ENCODE measurements around the gene TAX1BP1.
"Not testable (repeated sequence)": the region's sequence is repeated elsewhere in the genome, so short reads cannot be mapped to it uniquely, and the experiment has no call there.

TAX1BP1 gene

DNA sequence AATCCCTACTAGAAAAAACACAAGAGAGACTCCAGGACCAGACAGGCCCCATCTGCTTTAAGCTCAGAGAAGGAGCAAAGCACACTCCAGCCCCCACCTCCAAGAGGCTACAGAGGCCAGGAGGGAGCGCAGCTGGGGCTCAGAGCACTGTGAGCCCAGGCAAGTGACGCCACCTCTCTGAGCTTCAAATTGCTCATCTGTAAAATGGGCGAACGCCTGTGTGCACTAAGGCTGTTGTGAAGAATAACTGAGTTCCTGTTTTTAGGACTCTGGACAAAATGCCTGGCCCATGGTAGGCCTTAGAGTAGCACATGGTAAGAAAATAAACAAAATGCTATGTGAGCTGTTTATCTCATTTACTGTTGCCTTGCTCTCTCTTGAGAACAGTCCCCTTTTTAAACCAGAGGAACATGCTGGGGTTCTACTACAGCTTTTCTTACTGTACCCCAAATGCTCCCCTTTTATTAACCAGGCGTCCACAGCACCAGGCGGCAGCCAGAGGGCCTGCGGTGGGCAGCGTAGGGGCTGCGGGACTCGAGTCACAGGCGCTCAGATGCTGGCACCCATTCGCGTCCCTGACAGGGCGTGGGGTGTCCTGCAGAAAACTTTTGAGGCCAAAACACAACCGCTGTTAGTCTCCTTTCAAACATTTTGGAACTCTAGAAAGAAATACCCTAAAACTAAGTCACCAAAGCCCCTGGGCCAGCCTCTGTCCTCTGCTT is 103.8 kb downstream of the TAX1BP1 start:
- in situ Hi-C loops (cut with MboI; ENCODE audit: low sequenced_read_pairs) = no loop called here
- H3K4me1 ChIP-seq = peaks cover 4% of the 10 kb centered on the region; the same call in 1 of the 2 replicates

DNA sequence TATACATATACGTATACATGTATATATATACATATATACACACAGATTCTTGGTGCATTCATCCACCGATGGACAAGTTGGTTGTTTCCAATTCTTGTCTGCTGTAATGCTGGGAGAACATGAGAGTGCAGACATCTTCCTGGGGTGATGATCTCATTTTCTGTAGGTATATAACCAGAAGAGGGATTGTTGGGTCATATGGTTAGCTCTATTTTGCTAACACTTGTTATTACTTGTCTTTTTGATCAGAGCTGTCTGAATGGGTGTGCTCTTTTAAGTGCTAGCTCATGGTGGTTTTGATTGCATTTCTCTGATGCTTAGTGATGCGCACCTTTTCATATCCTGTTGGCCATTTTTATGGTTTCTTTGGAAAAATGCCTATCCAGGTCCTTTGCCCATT is 106.4 kb downstream of the TAX1BP1 start:
- in situ Hi-C loops (cut with MboI; ENCODE audit: low sequenced_read_pairs) = no loop called here
- DNase-seq (ENCODE audit: low spot score in 2 of 2) = no peak
- Histone ChIP-seq H3K4me3 (no peak overlapping the region), H3K36me3 (replicated peaks) (no peaks in the 10 kb centered on the region), H3K4me1 (peaks cover 4% of the 10 kb centered on the region; the same call in 1 of the 2 replicates), H3K27me3 (ENCODE audit: low read depth) (no peaks in the 10 kb centered on the region), H3K9me3 (no peaks in the 10 kb centered on the region)

More for the DNA sequence above, 103.8 kb downstream of the TAX1BP1 start:
- no peaks in the 10 kb centered on the region for H3K36me3 ChIP-seq (replicated peaks)
- no peak for DNase-seq (ENCODE audit: low spot score in 2 of 2)
- H3K4me3 ChIP-seq = no peak overlapping the region
- H3K27me3 ChIP-seq (ENCODE audit: low read depth) = no peaks in the 10 kb centered on the region
- no peaks in the 10 kb centered on the region for H3K9me3 ChIP-seq

GRCh38 chr7:27850531-27850930 is 110.6 kb downstream of the TAX1BP1 start:
- H3K27me3 ChIP-seq (ENCODE audit: low read depth) = no peaks in the 10 kb centered on the region
- no peaks in the 10 kb centered on the region for H3K4me1 ChIP-seq
- H3K36me3 ChIP-seq (replicated peaks) = no peaks in the 10 kb centered on the region
- no peaks in the 10 kb centered on the region for H3K9me3 ChIP-seq
- in situ Hi-C loops (cut with MboI; ENCODE audit: low sequenced_read_pairs) = no loop called here
- H3K4me3 ChIP-seq = no peak overlapping the region
- no peak for DNase-seq (ENCODE audit: low spot score in 2 of 2)

- DNase-seq (ENCODE audit: low spot score in 2 of 2); H3K4me3 ChIP-seq; in situ Hi-C loops (cut with MboI; ENCODE audit: low sequenced_read_pairs); H3K4me1 ChIP-seq; H3K27me3 ChIP-seq (ENCODE audit: low read depth); H3K36me3 ChIP-seq (replicated peaks); H3K9me3 ChIP-seq: not testable (repeated sequence)
Observed at GRCh38 chr7:27856703-27857485, 116.9 kb downstream of the TAX1BP1 start.

- H3K9me3 ChIP-seq = no peaks in the 10 kb centered on the region
- H3K27me3 ChIP-seq (ENCODE audit: low read depth) = no peaks in the 10 kb centered on the region
- DNase-seq (ENCODE audit: low spot score in 2 of 2) = no peak
- H3K36me3 ChIP-seq (replicated peaks) = no peaks in the 10 kb centered on the region
- in situ Hi-C loops (cut with MboI; ENCODE audit: low sequenced_read_pairs) = no loop called here
- H3K4me3 ChIP-seq = no peak overlapping the region
- H3K4me1 ChIP-seq = no peaks in the 10 kb centered on the region
Observed at GRCh38 chr7:27860800-27861199, 120.8 kb downstream of the TAX1BP1 start.

DNA sequence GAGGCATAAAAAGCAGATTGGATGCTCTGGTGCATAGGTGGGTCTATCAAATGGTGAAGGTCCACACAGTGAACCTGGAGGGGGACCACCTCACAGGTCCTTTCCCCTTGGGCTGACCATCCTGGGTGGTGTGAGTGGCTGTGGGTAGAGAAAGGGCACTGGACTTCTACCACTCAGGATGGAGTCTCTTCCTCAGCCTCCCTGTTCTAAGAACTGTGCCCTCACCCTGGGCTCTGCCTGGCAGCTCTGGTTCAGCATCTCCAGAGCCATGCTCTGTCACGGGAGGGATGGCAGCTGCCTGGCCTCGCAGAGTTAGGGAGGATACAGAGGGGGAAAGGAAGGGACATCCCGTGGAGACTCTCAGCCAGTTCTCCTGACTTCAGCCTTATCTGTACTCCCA is 121.8 kb downstream of the TAX1BP1 start:
- Histone ChIP-seq H3K27me3 (ENCODE audit: low read depth) (no peaks in the 10 kb centered on the region), H3K36me3 (replicated peaks) (no peaks in the 10 kb centered on the region), H3K4me1 (no peaks in the 10 kb centered on the region), H3K4me3 (no peak overlapping the region), H3K9me3 (no peaks in the 10 kb centered on the region)
- DNase-seq (ENCODE audit: low spot score in 2 of 2) = no peak
- in situ Hi-C loops (cut with MboI; ENCODE audit: low sequenced_read_pairs) = no loop called here

- no peaks in the 10 kb centered on the region for H3K9me3 ChIP-seq
- no peak overlapping the region for H3K4me3 ChIP-seq
- H3K27me3 ChIP-seq (ENCODE audit: low read depth) = no peaks in the 10 kb centered on the region
- in situ Hi-C loops (cut with MboI; ENCODE audit: low sequenced_read_pairs) = no loop called here
- no peak for DNase-seq (ENCODE audit: low spot score in 2 of 2)
- no peaks in the 10 kb centered on the region for H3K4me1 ChIP-seq
- no peaks in the 10 kb centered on the region for H3K36me3 ChIP-seq (replicated peaks)
Observed at GRCh38 chr7:27863880-27864279, 123.9 kb downstream of the TAX1BP1 start.

DNA sequence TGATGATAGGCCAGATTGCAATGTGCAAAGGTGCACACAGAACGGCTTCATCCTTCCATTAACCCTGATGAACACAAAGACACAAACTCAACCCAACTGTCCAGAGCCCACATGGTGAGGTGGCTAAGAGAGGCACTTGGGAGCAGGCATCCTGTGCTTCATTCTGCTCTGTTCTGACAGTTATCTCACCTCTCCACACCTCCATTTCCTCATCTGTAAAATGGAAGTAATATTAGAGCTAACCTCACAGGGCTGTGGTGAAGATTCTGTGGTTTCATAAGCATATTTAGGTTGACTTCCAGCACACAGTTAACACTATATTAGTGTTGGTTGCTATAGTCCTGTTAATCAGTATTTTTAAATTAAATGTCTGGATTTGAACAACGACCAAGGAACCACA is 126.3 kb downstream of the TAX1BP1 start:
- Histone ChIP-seq H3K36me3 (replicated peaks) (no peaks in the 10 kb centered on the region), H3K4me1 (no peaks in the 10 kb centered on the region), H3K9me3 (no peaks in the 10 kb centered on the region), H3K27me3 (ENCODE audit: low read depth) (no peaks in the 10 kb centered on the region), H3K4me3 (no peak overlapping the region)
- DNase-seq (ENCODE audit: low spot score in 2 of 2) = no peak
- in situ Hi-C loops (cut with MboI; ENCODE audit: low sequenced_read_pairs) = no loop called here

GRCh38 chr7:27866828-27867672 is 127.1 kb downstream of the TAX1BP1 start:
- no peaks in the 10 kb centered on the region for H3K36me3 ChIP-seq (replicated peaks)
- no peaks in the 10 kb centered on the region for H3K27me3 ChIP-seq (ENCODE audit: low read depth)
- DNase-seq (ENCODE audit: low spot score in 2 of 2) = no peak
- no peak overlapping the region for H3K4me3 ChIP-seq
- H3K9me3 ChIP-seq = no peaks in the 10 kb centered on the region
- no peaks in the 10 kb centered on the region for H3K4me1 ChIP-seq
- in situ Hi-C loops (cut with MboI; ENCODE audit: low sequenced_read_pairs) = no loop called here

DNA sequence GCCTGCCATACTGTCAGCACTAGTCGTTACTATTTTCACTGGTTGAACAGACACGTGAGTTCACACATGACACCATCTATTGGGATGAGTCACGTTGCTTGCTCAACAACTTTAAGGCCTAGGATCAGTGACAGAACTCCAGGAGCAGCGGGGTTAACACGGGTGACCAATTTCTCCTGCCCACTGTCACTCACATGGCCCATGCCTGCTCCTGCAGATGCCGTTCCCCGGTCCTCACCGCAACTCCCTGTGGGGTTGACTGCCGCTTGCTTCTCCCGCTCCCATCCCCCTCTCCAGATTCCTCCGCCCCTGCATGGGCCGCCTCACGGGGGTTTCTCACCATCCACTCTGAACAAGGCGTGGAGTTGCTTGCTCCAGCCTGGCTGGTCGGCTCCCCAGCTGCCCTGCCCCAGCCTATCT is 128.2 kb downstream of the TAX1BP1 start:
- no peak for DNase-seq (ENCODE audit: low spot score in 2 of 2)
- no peaks in the 10 kb centered on the region for H3K9me3 ChIP-seq
- H3K4me3 ChIP-seq = no peak overlapping the region
- peaks cover 3% of the 10 kb centered on the region; the same call in 1 of the 2 replicates for H3K4me1 ChIP-seq
- H3K36me3 ChIP-seq (replicated peaks) = no peaks in the 10 kb centered on the region
- in situ Hi-C loops (cut with MboI; ENCODE audit: low sequenced_read_pairs) = no loop called here
- H3K27me3 ChIP-seq (ENCODE audit: low read depth) = no peaks in the 10 kb centered on the region

- no peaks in the 10 kb centered on the region for H3K9me3 ChIP-seq
- H3K4me1 ChIP-seq = peaks cover 3% of the 10 kb centered on the region; the same call in 1 of the 2 replicates
- H3K4me3 ChIP-seq = no peak overlapping the region
- in situ Hi-C loops (cut with MboI; ENCODE audit: low sequenced_read_pairs) = no loop called here
- H3K36me3 ChIP-seq (replicated peaks) = no peaks in the 10 kb centered on the region
- DNase-seq (ENCODE audit: low spot score in 2 of 2) = no peak
- no peaks in the 10 kb centered on the region for H3K27me3 ChIP-seq (ENCODE audit: low read depth)
Observed at GRCh38 chr7:27869056-27869455, 129.1 kb downstream of the TAX1BP1 start.

DNA sequence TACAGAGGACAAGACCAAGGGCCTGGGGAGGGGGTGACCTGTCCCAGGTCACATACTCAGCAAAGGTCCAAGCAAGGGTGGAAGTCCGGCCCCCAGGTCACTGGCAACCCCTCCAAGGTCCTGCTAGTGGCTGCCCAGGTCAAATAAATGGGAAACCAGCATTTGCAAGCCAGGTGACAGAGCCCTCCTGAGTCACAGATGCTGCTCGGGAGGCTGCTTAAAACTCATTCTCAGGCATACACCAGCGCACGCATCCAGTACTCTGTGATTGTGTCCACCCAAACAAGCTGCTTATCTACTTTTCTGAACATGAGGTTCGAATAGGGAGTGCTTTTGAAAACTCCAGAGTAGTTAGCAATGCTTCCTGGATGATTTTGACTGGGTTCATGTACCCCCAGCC is 130.6 kb downstream of the TAX1BP1 start:
- no peak for DNase-seq (ENCODE audit: low spot score in 2 of 2)
- Histone ChIP-seq H3K27me3 (ENCODE audit: low read depth) (no peaks in the 10 kb centered on the region), H3K4me1 (peaks cover 3% of the 10 kb centered on the region; the same call in 1 of the 2 replicates), H3K9me3 (no peaks in the 10 kb centered on the region), H3K36me3 (replicated peaks) (no peaks in the 10 kb centered on the region), H3K4me3 (no peak overlapping the region)
- in situ Hi-C loops (cut with MboI; ENCODE audit: low sequenced_read_pairs) = no loop called here

DNA sequence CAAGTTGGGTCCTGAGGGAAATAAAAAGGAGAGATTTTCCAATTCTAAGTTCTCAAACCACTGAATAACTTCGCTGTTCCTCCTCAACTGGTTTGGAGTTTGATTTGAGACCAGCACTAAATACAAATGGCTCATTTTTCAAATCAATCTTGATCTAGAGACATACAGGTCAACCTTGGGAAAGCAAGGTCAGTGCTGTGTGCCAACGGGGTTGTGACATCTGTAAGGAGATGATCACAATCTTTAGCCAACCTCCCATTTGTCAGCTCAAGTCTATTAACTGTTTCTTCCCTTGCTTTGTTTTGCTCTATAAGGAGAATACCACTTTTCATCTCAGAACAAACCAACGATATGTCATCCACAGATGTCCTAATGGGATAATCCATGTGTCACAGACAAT is 131.1 kb downstream of the TAX1BP1 start:
- Histone ChIP-seq H3K27me3 (ENCODE audit: low read depth) (no peaks in the 10 kb centered on the region), H3K4me3 (no peak overlapping the region)

More for the DNA sequence above, 131.1 kb downstream of the TAX1BP1 start:
- Histone ChIP-seq H3K9me3 (no peaks in the 10 kb centered on the region), H3K4me1 (peaks cover 3% of the 10 kb centered on the region; the same call in 1 of the 2 replicates), H3K36me3 (replicated peaks) (no peaks in the 10 kb centered on the region)
- in situ Hi-C loops (cut with MboI; ENCODE audit: low sequenced_read_pairs) = no loop called here
- DNase-seq (ENCODE audit: low spot score in 2 of 2) = no peak

Data from HAP-1 (cell line).